ENCODE results near the gene FRMD1.

DNA sequence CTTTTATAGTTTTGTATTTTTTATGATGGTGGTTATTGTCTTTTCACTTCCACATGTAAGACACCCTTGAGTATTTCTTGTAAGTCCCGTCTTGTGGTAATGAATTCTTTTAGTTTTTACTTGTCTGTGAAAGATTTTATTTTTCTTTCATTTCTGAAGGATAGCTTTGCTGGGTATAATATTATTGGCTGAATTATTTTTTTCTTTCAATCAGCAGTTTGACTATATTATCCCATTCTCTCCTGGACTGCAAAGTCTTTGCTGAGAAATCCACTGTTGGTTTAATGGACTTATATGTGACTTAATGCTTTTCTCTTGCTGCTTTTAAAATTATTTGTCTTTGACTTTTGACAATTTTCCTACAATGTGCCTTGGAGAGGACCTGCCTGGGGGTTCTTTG lies 67.7 kb downstream of the FRMD1 start:
- TF ChIP-seq POLR2A (IDR thresholded peaks at IDR 0.05): no peak
- TF ChIP-seq, protein P1, sequence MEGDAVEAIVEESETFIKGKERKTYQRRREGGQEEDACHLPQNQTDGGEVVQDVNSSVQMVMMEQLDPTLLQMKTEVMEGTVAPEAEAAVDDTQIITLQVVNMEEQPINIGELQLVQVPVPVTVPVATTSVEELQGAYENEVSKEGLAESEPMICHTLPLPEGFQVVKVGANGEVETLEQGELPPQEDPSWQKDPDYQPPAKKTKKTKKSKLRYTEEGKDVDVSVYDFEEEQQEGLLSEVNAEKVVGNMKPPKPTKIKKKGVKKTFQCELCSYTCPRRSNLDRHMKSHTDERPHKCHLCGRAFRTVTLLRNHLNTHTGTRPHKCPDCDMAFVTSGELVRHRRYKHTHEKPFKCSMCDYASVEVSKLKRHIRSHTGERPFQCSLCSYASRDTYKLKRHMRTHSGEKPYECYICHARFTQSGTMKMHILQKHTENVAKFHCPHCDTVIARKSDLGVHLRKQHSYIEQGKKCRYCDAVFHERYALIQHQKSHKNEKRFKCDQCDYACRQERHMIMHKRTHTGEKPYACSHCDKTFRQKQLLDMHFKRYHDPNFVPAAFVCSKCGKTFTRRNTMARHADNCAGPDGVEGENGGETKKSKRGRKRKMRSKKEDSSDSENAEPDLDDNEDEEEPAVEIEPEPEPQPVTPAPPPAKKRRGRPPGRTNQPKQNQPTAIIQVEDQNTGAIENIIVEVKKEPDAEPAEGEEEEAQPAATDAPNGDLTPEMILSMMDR (IDR thresholded peaks at IDR 0.05): no peak
